ENCODE data around the gene ATP6V1C2. TPM values are rescaled to one million over a fixed set of nuclear protein-coding genes. Genes with fewer than 3 reads are reported as not detected.

ATP6V1C2 gene
- polyA plus RNA-seq, 1 donor from 2014 or later: not detected

DNA sequence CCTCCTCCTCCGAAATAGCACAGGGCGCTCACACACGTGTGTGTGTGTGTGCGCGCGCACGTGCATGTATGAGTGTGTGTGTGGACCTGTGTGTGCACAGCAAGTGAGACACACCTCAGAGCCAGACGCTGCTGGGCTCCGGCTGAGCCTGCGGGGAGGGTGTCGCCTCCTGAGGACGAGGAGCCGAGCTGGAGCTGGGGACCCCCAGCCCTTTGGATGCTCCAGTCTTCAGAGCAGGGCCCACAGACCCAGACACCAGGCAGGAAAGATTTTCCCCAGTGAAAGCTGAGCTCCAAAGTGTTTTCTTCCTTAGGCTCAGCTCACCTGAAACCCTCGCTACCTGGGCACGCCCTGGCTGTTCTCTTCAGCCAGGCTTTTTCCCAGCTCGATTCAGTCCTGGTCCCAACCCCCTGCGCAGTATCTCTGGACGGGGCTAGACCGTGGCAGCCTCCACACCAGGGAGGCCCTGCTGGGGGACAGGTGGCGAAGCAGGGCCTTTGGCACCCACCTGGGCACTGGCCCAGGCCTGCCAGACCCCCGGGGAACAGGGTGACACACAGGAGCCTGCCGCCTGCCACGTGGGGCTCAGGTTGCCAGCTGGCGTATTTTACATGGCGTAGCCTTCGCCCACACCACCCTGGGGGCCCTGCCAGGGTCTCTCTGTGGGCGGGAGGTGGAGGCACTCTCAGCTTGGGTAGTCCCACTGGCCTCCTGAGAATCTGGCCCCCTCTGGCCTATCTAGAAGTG, 55.0 kb downstream of the ATP6V1C2 start:
- Histone ChIP-seq H3K79me2 (replicated peaks; ENCODE audit: insufficient read depth, low read length) (no peaks in the 10 kb centered on the region), H3K27me3 (ENCODE audit: insufficient read depth, low read depth, low read length) (no peaks in the 10 kb centered on the region), H3K9me3 (ENCODE audit: low read length) (no peaks in the 10 kb centered on the region), H2AFZ (ENCODE audit: low read depth, low read length) (no peak overlapping the region), H3F3A (ENCODE audit: insufficient read depth, low read length, poor library complexity, severe bottlenecking) (no peaks in the 10 kb centered on the region), H4K20me1 (ENCODE audit: insufficient read depth) (no peaks in the 10 kb centered on the region), H3K9me2 (ENCODE audit: insufficient read depth, low read length) (no peaks in the 10 kb centered on the region), H3K36me3 (ENCODE audit: insufficient read depth, low read length) (no peaks in the 10 kb centered on the region), H3K27ac (ENCODE audit: low read length) (no peak overlapping the region), H3K4me2 (ENCODE audit: low read length) (no peak overlapping the region), H3K9ac (ENCODE audit: low read length) (no peak overlapping the region), H3K4me3 (ENCODE audit: low read length) (no peak overlapping the region)
- TF ChIP-seq EP300 (conservative IDR thresholded peaks at IDR 0.05; ENCODE audit: poor library complexity, severe bottlenecking): no peak
- TF ChIP-seq, protein P1, sequence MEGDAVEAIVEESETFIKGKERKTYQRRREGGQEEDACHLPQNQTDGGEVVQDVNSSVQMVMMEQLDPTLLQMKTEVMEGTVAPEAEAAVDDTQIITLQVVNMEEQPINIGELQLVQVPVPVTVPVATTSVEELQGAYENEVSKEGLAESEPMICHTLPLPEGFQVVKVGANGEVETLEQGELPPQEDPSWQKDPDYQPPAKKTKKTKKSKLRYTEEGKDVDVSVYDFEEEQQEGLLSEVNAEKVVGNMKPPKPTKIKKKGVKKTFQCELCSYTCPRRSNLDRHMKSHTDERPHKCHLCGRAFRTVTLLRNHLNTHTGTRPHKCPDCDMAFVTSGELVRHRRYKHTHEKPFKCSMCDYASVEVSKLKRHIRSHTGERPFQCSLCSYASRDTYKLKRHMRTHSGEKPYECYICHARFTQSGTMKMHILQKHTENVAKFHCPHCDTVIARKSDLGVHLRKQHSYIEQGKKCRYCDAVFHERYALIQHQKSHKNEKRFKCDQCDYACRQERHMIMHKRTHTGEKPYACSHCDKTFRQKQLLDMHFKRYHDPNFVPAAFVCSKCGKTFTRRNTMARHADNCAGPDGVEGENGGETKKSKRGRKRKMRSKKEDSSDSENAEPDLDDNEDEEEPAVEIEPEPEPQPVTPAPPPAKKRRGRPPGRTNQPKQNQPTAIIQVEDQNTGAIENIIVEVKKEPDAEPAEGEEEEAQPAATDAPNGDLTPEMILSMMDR (IDR thresholded peaks at IDR 0.05; ENCODE audit: poor library complexity, severe bottlenecking): no peak

GRCh38 chr2:10777111-10777841, 55.8 kb downstream of the ATP6V1C2 start:
- Histone ChIP-seq H3K27ac (ENCODE audit: low read length) (no peak overlapping the region), H3K9me2 (ENCODE audit: insufficient read depth, low read length) (no peaks in the 10 kb centered on the region), H3K9ac (ENCODE audit: low read length) (no peak overlapping the region), H3K79me2 (replicated peaks; ENCODE audit: insufficient read depth, low read length) (no peaks in the 10 kb centered on the region), H3K4me2 (ENCODE audit: low read length) (no peak overlapping the region), H3K27me3 (ENCODE audit: insufficient read depth, low read depth, low read length) (no peaks in the 10 kb centered on the region), H3F3A (ENCODE audit: insufficient read depth, low read length, poor library complexity, severe bottlenecking) (no peaks in the 10 kb centered on the region), H2AFZ (ENCODE audit: low read depth, low read length) (no peak overlapping the region), H4K20me1 (ENCODE audit: insufficient read depth) (no peaks in the 10 kb centered on the region), H3K9me3 (ENCODE audit: low read length) (no peaks in the 10 kb centered on the region), H3K36me3 (ENCODE audit: insufficient read depth, low read length) (no peaks in the 10 kb centered on the region), H3K4me3 (ENCODE audit: low read length) (no peak overlapping the region)
- TF ChIP-seq REST (IDR thresholded peaks at IDR 0.05; ENCODE audit: borderline replicate concordance): no peak
- no peak for TF ChIP-seq RAD21 (conservative IDR thresholded peaks at IDR 0.05)
- no peak for TF ChIP-seq SMC3 (conservative IDR thresholded peaks at IDR 0.05; ENCODE audit: poor library complexity)
- no peak for TF ChIP-seq EZH2 (IDR thresholded peaks at IDR 0.05; ENCODE audit: borderline replicate concordance, insufficient read depth, low read length, poor library complexity, severe bottlenecking)
- TF ChIP-seq, protein P1 (IDR thresholded peaks at IDR 0.05; ENCODE audit: poor library complexity, severe bottlenecking): no peak
- no peak for TF ChIP-seq MXI1 (conservative IDR thresholded peaks at IDR 0.05; ENCODE audit: poor library complexity, severe bottlenecking)
- no peak for TF ChIP-seq EP300 (conservative IDR thresholded peaks at IDR 0.05; ENCODE audit: poor library complexity, severe bottlenecking)
- no peak for TF ChIP-seq POLR2AphosphoS5 (IDR thresholded peaks at IDR 0.05)
- no peak for TF ChIP-seq TAF1 (IDR thresholded peaks at IDR 0.05; ENCODE audit: low read depth)

All from neural cell (in vitro differentiated cells).